IPS-18c (cell line): ENCODE measurements around the gene NBPF11.
A peak's percentile ranks its signal among the peaks of the same experiment; 100 is the strongest.
"Not testable (repeated sequence)": the region's sequence is repeated elsewhere in the genome, so short reads cannot be mapped to it uniquely, and the experiment has no call there.

Experiments used
- H3K4me3 ChIP-seq: 2 replicates; pipeline ENCODE4 v1.7.0; 2013; ENCODE audit warnings: low read depth, mild to moderate bottlenecking, low read length, moderate library complexity; ENCODE audit not compliant: insufficient read depth
- H3K9me3 ChIP-seq: one replicate; pipeline ENCODE4 v1.6.1; 2013; ENCODE audit warnings: mild to moderate bottlenecking, low read length, moderate library complexity; ENCODE audit not compliant: control insufficient read depth, insufficient read depth

NBPF11 gene

GRCh38 chr1:148151911-148152656, at the start of gene NBPF11:
TSS of gene NBPF11 (minus strand) at chr1:148152281. CDS start at chr1:148127003, 25,278 bp downstream.
- not testable (repeated sequence) for H3K9me3 ChIP-seq

GRCh38 chr1:148197396-148197795, 45.3 kb upstream of the NBPF11 start:
- not testable (repeated sequence) for H3K4me3 ChIP-seq, H3K9me3 ChIP-seq

More at GRCh38 chr1:148151911-148152656, at the start of gene NBPF11:
- H3K4me3 ChIP-seq = peak within 1 kb of the TSS; percentile 68; the same call in 1 of the 2 replicates

- H3K4me3 ChIP-seq, H3K9me3 ChIP-seq: not testable (repeated sequence)
Observed at GRCh38 chr1:148196949-148197348, 44.9 kb upstream of the NBPF11 start.

DNA sequence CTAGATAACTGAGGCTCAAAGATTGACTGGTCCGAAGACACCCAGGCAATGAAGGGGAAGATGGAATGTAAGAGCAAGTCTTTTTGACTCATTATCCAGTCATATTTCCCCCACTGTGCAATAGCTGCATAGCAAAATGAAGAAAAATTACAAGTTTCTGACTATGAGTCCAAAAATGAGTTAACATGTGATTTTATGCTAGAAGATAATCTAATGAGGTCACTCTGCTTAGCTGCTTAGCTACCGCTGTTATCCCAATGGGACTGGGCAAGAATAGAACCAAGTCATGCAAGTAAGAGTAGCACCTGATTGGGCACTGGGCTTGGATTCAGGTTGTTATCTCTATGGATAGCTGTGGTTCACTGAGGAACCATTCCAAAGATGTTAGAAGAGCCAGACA, 43.0 kb upstream of the NBPF11 start:
- H3K9me3 ChIP-seq, H3K4me3 ChIP-seq: not testable (repeated sequence)

DNA sequence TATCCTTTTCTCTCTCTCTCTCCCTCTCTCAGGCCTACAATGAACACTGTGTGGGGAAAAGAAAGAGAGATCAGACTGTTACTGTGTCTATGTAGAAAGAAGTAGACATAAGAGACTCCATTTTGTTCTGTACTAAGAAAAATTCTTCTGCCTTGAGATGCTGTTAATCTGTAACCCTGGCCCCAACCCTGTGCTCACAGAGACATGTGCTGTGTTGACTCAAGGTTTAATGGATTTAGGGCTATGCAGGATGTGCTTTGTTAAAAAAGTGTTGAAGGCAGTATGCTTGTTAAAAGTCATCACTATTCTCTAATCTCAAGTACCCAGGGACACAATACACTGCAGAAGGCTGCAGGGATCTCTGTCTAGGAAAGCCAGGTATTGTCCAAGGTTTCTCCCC, 36.7 kb upstream of the NBPF11 start:
- not testable (repeated sequence) for H3K9me3 ChIP-seq

DNA sequence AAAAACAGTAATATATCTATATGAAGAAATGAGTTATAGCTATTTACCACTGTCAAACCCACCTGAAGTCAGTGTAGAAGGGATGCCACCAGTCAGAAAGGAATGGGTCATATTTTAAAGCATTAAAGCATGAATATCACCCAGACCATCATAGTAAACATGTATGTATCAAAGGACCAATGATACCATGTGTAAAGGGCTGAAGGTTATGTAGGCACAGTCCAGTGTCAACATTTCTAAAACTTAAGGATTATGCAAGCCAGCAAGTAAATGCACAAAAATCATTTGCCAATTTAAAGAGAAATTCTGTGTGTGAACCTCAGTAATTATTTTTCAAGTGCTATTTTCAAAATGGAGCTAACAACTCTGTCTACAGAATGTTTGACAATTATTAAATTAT, 26.6 kb upstream of the NBPF11 start:
- not testable (repeated sequence) for H3K9me3 ChIP-seq, H3K4me3 ChIP-seq

More for the DNA sequence above, 36.7 kb upstream of the NBPF11 start:
- not testable (repeated sequence) for H3K4me3 ChIP-seq

GRCh38 chr1:148175414-148175813, 23.3 kb upstream of the NBPF11 start:
- H3K4me3 ChIP-seq, H3K9me3 ChIP-seq: not testable (repeated sequence)

GRCh38 chr1:148171995-148172394, 19.9 kb upstream of the NBPF11 start:
- H3K4me3 ChIP-seq, H3K9me3 ChIP-seq: not testable (repeated sequence)

DNA sequence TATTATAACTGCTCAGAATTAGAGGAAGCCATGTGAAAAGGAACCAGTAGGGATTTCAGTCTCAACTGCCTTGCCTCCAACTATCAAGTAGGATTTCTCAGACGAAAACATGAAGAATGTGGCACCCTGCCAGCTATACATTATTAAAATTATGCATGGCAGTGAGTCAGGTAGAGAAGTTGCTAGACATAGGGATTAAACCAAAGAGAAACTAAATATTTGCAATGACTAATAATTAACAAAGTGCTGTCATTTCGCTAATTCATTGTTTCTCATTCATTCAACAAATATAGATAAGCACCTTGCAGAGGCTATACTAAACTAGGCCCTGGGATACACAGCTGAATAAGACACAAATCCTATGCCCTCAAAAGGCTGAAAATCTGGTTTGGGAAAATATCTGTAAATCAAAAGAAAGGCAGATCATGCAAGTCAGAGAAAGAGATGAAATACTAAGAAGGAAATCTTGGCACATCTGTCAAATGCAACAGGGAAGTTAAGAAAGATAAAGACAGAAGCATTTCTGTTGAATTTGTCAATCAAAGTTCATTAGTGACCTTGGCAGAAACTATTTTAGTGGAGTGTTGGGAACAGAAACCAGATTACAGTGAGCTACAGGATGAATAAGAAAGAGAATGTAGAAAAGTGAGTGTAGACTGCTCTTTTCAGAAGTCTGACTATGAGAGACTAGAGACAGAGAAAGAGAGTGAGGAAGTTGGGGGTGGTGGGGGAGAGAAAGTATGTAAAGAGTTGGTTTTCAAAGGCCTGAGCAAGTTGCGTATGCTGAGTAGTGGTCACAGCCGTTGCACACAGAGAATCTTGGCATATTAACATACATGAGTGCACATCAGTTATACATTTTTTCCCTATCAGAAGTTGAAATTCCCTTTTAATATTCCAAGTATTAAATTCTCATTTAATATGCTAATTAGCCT, 14.7 kb upstream of the NBPF11 start:
- H3K9me3 ChIP-seq = no peaks in the 10 kb centered on the region
- H3K4me3 ChIP-seq = no peak overlapping the region

DNA sequence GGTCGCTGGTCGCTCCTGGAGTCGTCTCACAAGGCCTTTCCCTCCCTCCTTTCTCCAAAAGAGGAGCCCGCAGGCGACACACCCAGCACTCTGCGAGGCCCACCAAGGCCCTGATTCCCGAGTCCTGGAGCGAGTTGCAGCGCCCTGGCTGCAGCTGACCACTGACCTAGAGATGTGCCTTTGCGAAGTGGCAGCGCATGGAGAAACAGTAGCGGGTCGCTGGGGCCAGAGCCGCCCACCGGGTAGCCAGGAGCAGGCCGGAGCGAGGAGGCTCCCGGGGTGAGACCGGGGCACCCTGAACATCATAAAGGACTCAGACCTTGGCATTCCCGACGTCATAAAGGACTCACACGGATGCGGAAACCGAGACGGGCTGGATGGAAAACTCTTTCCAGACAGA, 10.3 kb upstream of the NBPF11 start:
- Histone ChIP-seq H3K9me3 (no peaks in the 10 kb centered on the region), H3K4me3 (no peak overlapping the region)

DNA sequence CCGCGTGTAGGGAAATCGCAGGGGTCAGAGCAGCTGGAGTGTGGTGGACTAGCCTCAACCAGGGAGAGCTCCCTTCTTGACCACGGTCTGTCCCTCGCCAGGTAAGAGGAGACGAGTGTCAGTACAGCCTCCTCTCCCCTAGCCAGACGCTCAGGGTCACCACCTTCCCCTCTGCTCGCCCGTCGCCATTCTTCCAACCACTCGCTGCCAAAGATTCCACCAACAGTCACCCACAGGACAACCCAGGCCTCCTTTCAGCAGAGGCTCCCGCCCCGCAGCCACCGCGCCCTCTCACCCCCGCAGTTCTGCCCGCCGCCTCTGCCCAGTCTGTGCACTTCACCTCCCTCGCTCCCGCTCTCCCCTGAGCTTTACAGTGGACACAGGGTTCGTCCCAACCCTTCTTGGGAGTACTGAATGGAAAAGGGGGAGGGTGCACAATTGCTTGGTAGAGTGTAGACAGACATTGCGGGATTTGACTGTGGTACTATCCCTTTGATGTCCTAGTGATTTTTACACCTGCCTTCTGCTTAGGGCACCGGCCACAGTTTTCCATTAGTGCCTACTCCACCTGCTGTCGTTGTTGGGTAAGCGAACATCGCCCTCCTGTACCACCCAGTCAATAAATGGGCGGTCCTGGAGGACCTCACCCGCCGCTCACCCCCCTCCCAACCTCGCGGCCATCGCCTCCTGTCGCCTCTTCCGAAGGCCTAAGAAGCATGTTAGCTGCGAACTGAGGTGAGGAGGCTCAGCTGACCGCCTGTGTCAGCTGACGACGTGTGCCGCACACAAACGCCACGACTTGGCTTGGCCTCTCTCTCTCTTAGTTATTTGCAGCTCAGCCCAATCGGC, 9.2 kb upstream of the NBPF11 start:
- H3K4me3 ChIP-seq = no peak overlapping the region
- H3K9me3 ChIP-seq = no peaks in the 10 kb centered on the region

DNA sequence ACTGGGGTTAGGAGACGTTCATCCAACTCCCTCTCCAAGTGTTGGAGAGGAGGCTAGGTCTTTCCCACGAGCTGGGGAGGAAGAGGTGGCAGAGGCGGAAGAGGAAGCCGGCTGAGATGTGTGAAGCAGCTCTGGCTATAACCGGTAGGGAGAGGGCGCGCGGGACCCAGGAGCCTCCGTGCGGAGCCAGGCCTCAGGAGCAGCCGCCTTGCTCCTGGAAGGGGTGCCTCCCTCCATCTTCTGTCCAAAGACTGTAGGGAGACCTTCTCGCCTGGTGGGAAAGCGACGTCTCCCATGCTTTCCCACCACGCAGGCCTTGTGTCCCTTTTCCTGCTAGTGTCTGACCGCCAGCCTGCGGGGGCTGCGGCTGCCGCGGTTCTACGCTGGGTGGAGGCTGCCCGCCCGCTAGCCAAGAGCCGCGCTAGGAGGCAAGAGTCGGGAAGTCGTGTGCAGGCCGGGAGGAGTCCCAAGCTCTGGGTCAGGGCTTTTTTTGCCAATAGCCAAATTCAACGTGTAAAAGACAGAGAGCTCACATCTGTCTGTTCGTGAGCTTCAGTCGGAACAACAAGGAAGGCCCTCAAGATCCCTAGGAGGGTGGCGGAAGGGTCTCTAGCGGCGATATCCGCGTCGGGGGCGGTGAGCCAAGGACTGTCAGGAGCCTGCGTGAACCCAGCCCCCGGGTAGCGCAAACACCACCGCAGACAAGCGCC, 8.4 kb upstream of the NBPF11 start:
- no peak overlapping the region for H3K4me3 ChIP-seq
- H3K9me3 ChIP-seq = no peaks in the 10 kb centered on the region

GRCh38 chr1:148160048-148160342, 7.9 kb upstream of the NBPF11 start:
- H3K4me3 ChIP-seq = no peak overlapping the region
- no peaks in the 10 kb centered on the region for H3K9me3 ChIP-seq

- Histone ChIP-seq H3K9me3 (no peaks in the 10 kb centered on the region), H3K4me3 (no peak overlapping the region)
Observed at GRCh38 chr1:148158341-148159003, 6.4 kb upstream of the NBPF11 start.

DNA sequence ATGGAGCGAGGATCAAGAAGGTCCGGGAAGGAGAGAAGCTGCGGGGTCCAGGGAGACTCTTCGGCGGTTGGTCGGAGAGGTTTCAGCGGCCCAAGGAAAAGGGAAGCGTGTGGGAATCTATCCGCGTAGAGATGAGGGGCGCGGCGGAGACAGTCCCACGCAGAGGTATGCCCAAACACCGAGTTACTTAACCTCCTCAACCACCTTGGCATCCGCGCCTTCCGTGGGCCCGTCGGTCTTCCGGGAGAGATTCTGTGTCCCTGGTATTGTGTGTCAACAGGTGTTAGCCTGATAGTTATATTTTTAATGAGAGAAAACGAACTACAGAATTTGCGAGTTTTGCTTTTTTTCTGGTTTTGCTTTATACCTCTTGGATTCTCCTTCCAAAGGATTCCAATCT, 5.7 kb upstream of the NBPF11 start:
- not testable (repeated sequence) for H3K9me3 ChIP-seq, H3K4me3 ChIP-seq

DNA sequence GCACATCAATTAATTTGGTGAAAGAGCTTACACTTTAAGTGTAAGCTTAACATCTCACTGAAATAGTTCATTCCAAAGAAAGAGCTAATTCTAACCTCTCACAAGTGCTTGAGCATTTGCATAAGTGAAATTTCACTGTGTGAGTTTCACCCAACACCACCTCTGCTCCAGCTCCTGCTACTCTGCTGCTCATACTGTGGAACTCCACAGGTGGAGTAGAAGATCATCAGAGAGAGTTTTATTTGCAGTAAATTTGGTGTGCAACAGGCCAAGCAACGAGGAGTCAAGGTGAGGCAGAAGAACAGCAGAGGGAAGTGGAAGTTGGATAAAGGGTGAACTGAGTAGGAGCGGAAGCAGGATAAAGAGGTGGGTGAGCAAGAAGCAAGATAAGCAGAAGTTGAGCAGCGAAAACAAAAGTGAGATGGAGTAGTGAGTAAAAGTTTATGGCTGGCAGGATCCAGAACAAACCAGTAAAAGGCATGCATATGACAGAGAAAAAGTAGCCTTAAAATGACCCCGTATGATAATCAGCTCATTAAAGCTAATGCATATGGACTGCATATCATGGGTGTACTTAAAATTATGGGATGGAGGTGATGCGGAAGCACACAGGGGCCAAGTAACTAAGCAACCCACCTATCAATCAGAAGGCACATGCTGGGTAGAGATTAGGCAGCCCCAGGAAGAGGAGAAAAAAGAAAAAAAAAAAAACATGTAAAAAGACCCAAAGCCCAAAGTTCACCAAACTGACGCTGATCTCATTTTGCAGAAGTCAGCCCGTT, 3.6 kb upstream of the NBPF11 start:
- H3K9me3 ChIP-seq, H3K4me3 ChIP-seq: not testable (repeated sequence)
